Naive B cell (primary cell): ENCODE data around the gene MTA1. TPM values are rescaled to one million over a fixed set of nuclear protein-coding genes. Genes with fewer than 3 reads are reported as not detected.

Experiments
- ATAC-seq, 2 donors: fragments of 150-1000 bp; cut with Tn5 transposase; 2 replicates each; pipeline ENCODE4 v1.10.0; 2021; ENCODE audit warnings: low read depth in 2 of 2, mild to moderate bottlenecking in 2 of 2, moderate library complexity in 2 of 2
- DNase-seq: peaks from one replicate; pipeline ENCODE4 v3.0.0; 2022
- H3K27ac Mint-ChIP-seq, 6 donors: one replicate each; pipeline ENCODE4 v1.8.0; 2020 to 2022; ENCODE audit warnings: mild to moderate bottlenecking in 6 of 6, mixed read lengths in 6 of 6, moderate library complexity in 5 of 6, inconsistent platforms in 2 of 6
- H3K27me3 Mint-ChIP-seq, 3 donors: one replicate each; pipeline ENCODE4 v1.8.0; 2021 to 2022; ENCODE audit warnings: mixed read lengths in 3 of 3, mild to moderate bottlenecking in 1 of 3
- H3K36me3 Mint-ChIP-seq, 2 donors: one replicate each; pipeline ENCODE4 v1.8.0; 2020 to 2022; ENCODE audit warnings: mixed read lengths in 2 of 2, inconsistent platforms in 1 of 2, mild to moderate bottlenecking in 1 of 2
- H3K4me1 Mint-ChIP-seq, 3 donors: one replicate each; pipeline ENCODE4 v1.8.0; 2020 to 2022; ENCODE audit warnings: mixed read lengths in 3 of 3, inconsistent platforms in 1 of 3, mild to moderate bottlenecking in 1 of 3, moderate library complexity in 1 of 3
- H3K4me3 Mint-ChIP-seq, 8 donors: one replicate each; pipeline ENCODE4 v1.8.0; 2020 to 2022; ENCODE audit warnings: mild to moderate bottlenecking in 8 of 8, mixed read lengths in 8 of 8, moderate library complexity in 8 of 8, inconsistent platforms in 2 of 8
- H3K9me3 Mint-ChIP-seq, 7 donors: one replicate each; pipeline ENCODE4 v1.8.0; 2020 to 2022; ENCODE audit warnings: mixed read lengths in 7 of 7, mild to moderate bottlenecking in 5 of 7, inconsistent platforms in 2 of 7, moderate library complexity in 1 of 7
- polyA plus RNA-seq, 6 donors: library from polyadenylated mRNA; unstranded; fragments of 300-500 nt; fragmentation: Illumina TruSeq; gene quantifications; one replicate each; pipeline ENCODE4 v1.2.3, GENCODE V29; 2021; ENCODE audit warnings: low read depth in 6 of 6

The MTA1 gene
- polyA plus RNA-seq, 6 donors from 2014 or later = 3.3 to 6.3 (median 4.7) TPM

GRCh38 chr14:105417690-105418121 is 1.9 kb upstream of the MTA1 start:
- Mint-ChIP-seq H3K4me1 (peaks cover 32 to 38% (median 36%) of the 10 kb centered on the region in 3 donors), H3K36me3 (no peaks in the 10 kb centered on the region), H3K27me3 (peaks cover 0 to 23% (median 10%) of the 10 kb centered on the region in 3 donors), H3K9me3 (no peaks in the 10 kb centered on the region), H3K27ac (peak overlapping the region in 2 of 6 donors; percentile 20 to 52), H3K4me3 (peak overlapping the region in 4 of 8 donors; percentile 15 to 83 (median 32))
- ATAC-seq (no peak), DNase-seq (no peak)

- Mint-ChIP-seq H3K27ac (peak overlapping the region in 5 of 6 donors; percentile 44 to 88 (median 53)), H3K4me1 (peaks cover 28 to 36% (median 31%) of the 10 kb centered on the region in 3 donors), H3K4me3 (peak overlapping the region; percentile 68 to 90 (median 78)), H3K9me3 (no peaks in the 10 kb centered on the region), H3K36me3 (no peaks in the 10 kb centered on the region), H3K27me3 (peaks cover 0 to 15% (median 2%) of the 10 kb centered on the region in 3 donors)
- ATAC-seq (no peak), DNase-seq (no peak)
Observed at GRCh38 chr14:105418269-105419194, 1.1 kb upstream of the MTA1 start.

GRCh38 chr14:105420101-105420973 is 710 bp downstream of the MTA1 start:
- peak overlapping the region; percentile 80 to 93 (median 90) for H3K4me3 Mint-ChIP-seq
- no peaks in the 10 kb centered on the region for H3K36me3 Mint-ChIP-seq
- peak; percentile 3 to 15 for ATAC-seq

DNA sequence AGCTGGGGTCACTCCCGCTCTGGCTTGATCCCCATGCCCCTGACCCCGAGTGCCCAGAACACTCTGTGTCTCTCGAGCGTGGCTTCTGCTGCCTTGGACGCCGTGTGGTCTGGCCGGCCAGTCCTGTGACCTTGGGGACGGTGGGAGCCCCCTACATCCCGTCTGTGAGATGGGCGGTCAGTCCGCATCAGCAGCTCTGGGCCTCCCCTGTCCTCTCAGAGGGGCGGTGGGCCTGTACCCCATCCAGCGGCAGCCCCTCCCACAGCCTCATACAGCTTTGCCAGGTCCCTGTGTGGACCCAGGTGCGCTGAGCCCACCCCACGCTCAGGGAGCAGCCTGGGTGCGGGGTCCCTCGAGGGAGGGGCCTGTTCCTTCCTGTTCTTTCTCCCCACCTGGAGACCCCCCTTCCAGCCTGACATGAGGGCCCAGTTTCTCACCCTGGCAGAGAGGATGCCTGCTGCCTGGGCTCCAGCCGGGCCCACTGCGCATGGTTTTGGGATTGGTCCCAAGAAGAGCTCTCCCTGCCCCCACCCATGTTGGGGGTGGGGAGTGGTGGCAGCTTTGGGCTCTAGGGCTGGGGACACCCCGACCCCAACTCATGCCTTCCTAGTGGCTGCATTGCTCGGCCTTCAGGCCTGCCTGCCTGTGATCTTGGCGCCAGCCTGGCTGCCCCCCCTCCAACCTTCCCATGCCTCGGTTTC is 1.5 kb downstream of the MTA1 start:
- Mint-ChIP-seq H3K36me3 (no peaks in the 10 kb centered on the region), H3K9me3 (no peaks in the 10 kb centered on the region), H3K4me3 (peak overlapping the region; percentile 80 to 93 (median 90))

More at GRCh38 chr14:105420101-105420973, 710 bp downstream of the MTA1 start:
- DNase-seq = no peak
- Mint-ChIP-seq H3K4me1 (peaks cover 27 to 36% (median 31%) of the 10 kb centered on the region in 3 donors), H3K27ac (peak overlapping the region in 5 of 6 donors; percentile 73 to 90 (median 80)), H3K27me3 (peaks cover 0 to 9% (median 0%) of the 10 kb centered on the region in 3 donors), H3K9me3 (no peaks in the 10 kb centered on the region)

GRCh38 chr14:105421723-105422615 is 2.3 kb downstream of the MTA1 start:
- ATAC-seq = peak; percentile 20 to 22
- H3K9me3 Mint-ChIP-seq = no peaks in the 10 kb centered on the region
- H3K4me1 Mint-ChIP-seq = peaks cover 29 to 43% (median 35%) of the 10 kb centered on the region in 3 donors
- DNase-seq = peak; percentile 29
- peak overlapping the region; percentile 33 to 95 (median 82) for H3K27ac Mint-ChIP-seq
- peak overlapping the region; percentile 57 to 91 (median 84) for H3K4me3 Mint-ChIP-seq
- H3K27me3 Mint-ChIP-seq = peaks cover 0 to 9% (median 0%) of the 10 kb centered on the region in 3 donors
- no peaks in the 10 kb centered on the region for H3K36me3 Mint-ChIP-seq

More for the DNA sequence above, 1.5 kb downstream of the MTA1 start:
- no peak for DNase-seq
- Mint-ChIP-seq H3K27me3 (peaks cover 0 to 9% (median 0%) of the 10 kb centered on the region in 3 donors), H3K27ac (peak overlapping the region in 5 of 6 donors; percentile 76 to 90 (median 82)), H3K4me1 (peaks cover 27 to 37% (median 35%) of the 10 kb centered on the region in 3 donors)
- no peak for ATAC-seq

DNA sequence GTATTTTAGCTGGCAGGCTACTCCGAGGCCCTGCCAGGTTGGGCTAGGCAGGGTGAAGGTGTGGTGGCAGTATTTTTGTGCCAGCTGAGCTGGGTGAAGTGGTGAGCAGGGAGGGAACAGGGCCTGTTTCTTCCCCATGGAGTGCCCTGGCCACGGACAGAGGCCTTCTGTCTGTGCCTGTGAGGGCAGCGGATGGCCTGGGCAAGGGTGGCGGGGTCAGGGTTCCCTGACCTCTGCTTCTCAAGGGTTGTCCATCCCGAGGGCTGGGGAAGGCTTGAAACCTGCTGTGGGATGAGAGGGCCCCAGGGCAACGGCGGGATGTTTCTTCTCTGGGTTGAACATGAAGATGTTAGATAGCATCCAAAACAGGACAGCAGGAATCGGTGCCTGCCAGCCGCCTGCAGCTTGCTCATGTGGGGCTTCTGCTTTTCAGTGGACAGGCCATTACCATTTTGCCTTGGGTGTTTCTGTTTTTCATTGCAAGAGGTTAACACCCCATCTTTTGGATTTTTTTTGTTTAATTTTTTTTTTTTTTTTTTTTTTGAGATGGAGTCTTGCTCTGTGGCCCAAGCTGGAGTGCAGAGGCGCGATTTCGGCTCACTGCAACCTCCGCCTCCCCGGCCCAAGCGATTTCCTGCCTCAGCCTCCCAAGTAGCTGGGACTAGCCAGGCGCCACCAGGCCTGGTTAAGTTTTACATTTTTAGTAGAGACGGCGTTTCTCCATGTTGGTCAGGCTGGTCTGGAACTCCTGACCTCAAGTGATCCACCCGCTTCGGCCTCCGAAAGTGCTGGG is 3.3 kb downstream of the MTA1 start:
- Mint-ChIP-seq H3K4me1 (peaks cover 32 to 49% (median 39%) of the 10 kb centered on the region in 3 donors), H3K27me3 (peaks cover 0 to 9% (median 0%) of the 10 kb centered on the region in 3 donors), H3K4me3 (peak overlapping the region in 3 of 8 donors; percentile 42 to 65 (median 47)), H3K9me3 (no peaks in the 10 kb centered on the region), H3K27ac (peak overlapping the region in 4 of 6 donors; percentile 61 to 95 (median 86)), H3K36me3 (no peaks in the 10 kb centered on the region)
- DNase-seq = no peak
- no peak for ATAC-seq

DNA sequence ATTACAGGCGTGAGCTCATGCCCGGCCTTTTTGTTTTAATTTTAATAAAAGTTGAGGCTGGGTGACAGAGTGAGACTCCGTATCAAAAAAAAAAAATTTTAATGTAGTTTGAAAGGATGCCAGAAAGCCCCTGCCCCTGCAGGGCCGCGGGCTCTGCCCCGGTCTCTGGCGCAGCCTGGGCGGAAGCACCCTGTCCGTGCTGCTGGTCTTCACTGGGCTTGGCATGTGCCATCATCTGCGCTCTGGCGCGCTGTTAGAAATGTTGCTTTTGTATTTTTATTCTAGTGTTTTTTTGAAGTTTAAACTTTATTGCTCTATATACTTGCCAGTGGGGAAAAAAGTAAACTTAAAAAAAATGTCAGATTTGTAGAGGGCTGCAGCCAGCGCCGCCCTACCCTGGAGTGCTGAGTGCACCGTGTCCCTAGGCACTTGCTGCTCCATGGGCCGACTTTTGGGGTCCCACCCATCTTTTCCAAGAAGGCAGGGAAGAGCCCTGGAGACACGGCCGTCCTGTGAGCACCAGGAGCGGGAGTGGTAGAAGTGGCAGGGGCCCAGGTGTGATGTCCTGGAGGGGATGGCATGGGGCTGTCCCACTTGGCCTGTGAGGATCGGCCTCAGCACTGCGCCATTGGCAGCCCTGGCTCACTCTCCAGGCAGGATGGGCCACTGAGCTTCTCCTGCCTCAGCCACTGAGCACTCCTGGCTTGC is 4.0 kb downstream of the MTA1 start:
- Mint-ChIP-seq H3K4me1 (peaks cover 37 to 52% (median 41%) of the 10 kb centered on the region in 3 donors), H3K4me3 (peak overlapping the region in 1 of 8 donors; percentile 64), H3K27ac (no peak overlapping the region), H3K9me3 (no peaks in the 10 kb centered on the region), H3K36me3 (no peaks in the 10 kb centered on the region), H3K27me3 (peaks cover 0 to 3% (median 0%) of the 10 kb centered on the region in 3 donors)
- ATAC-seq = no peak
- DNase-seq = no peak

GRCh38 chr14:105424861-105425260 is 5.2 kb downstream of the MTA1 start:
- H3K4me1 Mint-ChIP-seq = peaks cover 33 to 51% (median 44%) of the 10 kb centered on the region in 3 donors
- DNase-seq = no peak
- no peaks in the 10 kb centered on the region for H3K27me3 Mint-ChIP-seq
- no peaks in the 10 kb centered on the region for H3K9me3 Mint-ChIP-seq
- ATAC-seq = no peak
- peak overlapping the region in 1 of 6 donors; percentile 66 for H3K27ac Mint-ChIP-seq
- no peak overlapping the region for H3K4me3 Mint-ChIP-seq
- no peaks in the 10 kb centered on the region for H3K36me3 Mint-ChIP-seq

- H3K27me3 Mint-ChIP-seq = no peaks in the 10 kb centered on the region
- no peak overlapping the region for H3K4me3 Mint-ChIP-seq
- DNase-seq (no peak), ATAC-seq (no peak)
- peaks cover 30 to 48% (median 44%) of the 10 kb centered on the region in 3 donors for H3K4me1 Mint-ChIP-seq
- no peaks in the 10 kb centered on the region for H3K36me3 Mint-ChIP-seq
- no peaks in the 10 kb centered on the region for H3K9me3 Mint-ChIP-seq
- H3K27ac Mint-ChIP-seq = no peak overlapping the region
Observed at GRCh38 chr14:105425823-105426247, 6.2 kb downstream of the MTA1 start.

GRCh38 chr14:105426416-105427130 is 6.9 kb downstream of the MTA1 start:
- Mint-ChIP-seq H3K4me1 (peaks cover 24 to 41% (median 38%) of the 10 kb centered on the region in 3 donors), H3K9me3 (peaks cover 0 to 3% (median 0%) of the 10 kb centered on the region in 7 donors), H3K4me3 (peak overlapping the region in 1 of 8 donors; percentile 49), H3K27me3 (no peaks in the 10 kb centered on the region), H3K27ac (no peak overlapping the region), H3K36me3 (no peaks in the 10 kb centered on the region)
- no peak for DNase-seq
- ATAC-seq = no peak
